H1 (cell line): ENCODE data around the gene EVI2A. TPM values are rescaled to one million over a fixed set of nuclear protein-coding genes. Genes with fewer than 3 reads are reported as not detected.
A peak's percentile ranks its signal among the peaks of the same experiment; 100 is the strongest.

Experiments
- CTCF ChIA-PET: fragments of 300-600 bp; sonication (Branson Sonifier 250); formaldehyde crosslinking; loops from one replicate; lab custom pipeline; 2021; ENCODE audit not compliant: partially characterized antibody; lab: Charles Lee
- POLR2A ChIA-PET: fragments of 300-600 bp; sonication (Branson Sonifier 250); formaldehyde crosslinking; loops from one replicate; lab custom pipeline; 2021; ENCODE audit warnings: inconsistent platforms; ENCODE audit not compliant: partially characterized antibody; lab: Charles Lee
- DNase-seq, 2 experiments: peaks; one replicate each; pipeline versions ENCODE4 v3.0.0 to v3.0.0-alpha.2; 2010 to 2022; ENCODE audit warnings: low spot score in 2 of 2, low read depth in 1 of 2, mixed read lengths in 1 of 2
- FAIRE-seq: peaks from 2 replicates; lab custom pipeline; 2011; peaks lifted over from hg19 to GRCh38; lab: Jason Lieb, UNC
- H2AFZ ChIP-seq: 2 replicates; pipeline ENCODE4 v1.8.1; 2012; ENCODE audit warnings: low read length, inconsistent platforms
- H2AK5ac ChIP-seq: 2 replicates; pipeline ENCODE4 v1.6.1; 2013; ENCODE audit warnings: low read depth, low read length
- H2BK120ac ChIP-seq: replicated peaks from 2 replicates; pipeline ENCODE3; 2013; ENCODE audit warnings: low read depth, low read length, inconsistent platforms
- H2BK12ac ChIP-seq: 2 replicates; pipeline ENCODE4 v1.6.1; 2013; ENCODE audit warnings: low read depth, low read length
- H2BK15ac ChIP-seq: 2 replicates; pipeline ENCODE4 v1.6.1; 2013; ENCODE audit warnings: low read length
- H2BK20ac ChIP-seq: 2 replicates; pipeline ENCODE4 v1.6.1; 2013; ENCODE audit warnings: low read length
- H2BK5ac ChIP-seq: 2 replicates; pipeline ENCODE4 v1.6.1; 2013; ENCODE audit warnings: low read depth, low read length
- H3K14ac ChIP-seq: 2 replicates; pipeline ENCODE4 v1.6.1; 2013; ENCODE audit warnings: inconsistent platforms; ENCODE audit not compliant: insufficient read length
- H3K18ac ChIP-seq: 2 replicates; pipeline ENCODE4 v1.6.1; 2013; ENCODE audit warnings: low read length; ENCODE audit errors: extremely low read depth
- H3K23ac ChIP-seq: 2 replicates; pipeline ENCODE4 v1.6.1; 2013; ENCODE audit warnings: inconsistent platforms; ENCODE audit not compliant: insufficient read length
- H3K23me2 ChIP-seq: 2 replicates; pipeline ENCODE4 v1.6.1; 2013; ENCODE audit warnings: low read depth, low read length
- H3K27ac ChIP-seq: 2 replicates; pipeline ENCODE4 v1.6.1; 2011; ENCODE audit warnings: low read depth, low read length, inconsistent platforms
- H3K27me3 ChIP-seq, 4 experiments: replicated peaks in 1 of 4; 1 replicate in 1 of 4; 2 replicates in 3 of 4; pipeline versions ENCODE4 v1.6.1 to v1.8.1; 2011 to 2013; ENCODE audit warnings: low read length in 3 of 4, mild to moderate bottlenecking in 3 of 4, inconsistent platforms in 2 of 4, mixed read lengths in 2 of 4, moderate library complexity in 1 of 4; ENCODE audit not compliant: control insufficient read depth in 3 of 4, insufficient read depth in 3 of 4; ENCODE audit errors: extremely low read depth in 1 of 4
- H3K36me3 ChIP-seq, 4 experiments: 2 replicates each; pipeline versions ENCODE4 v1.6.1 to v1.8.1; 2011 to 2013; ENCODE audit warnings: mild to moderate bottlenecking in 4 of 4, low read length in 3 of 4, moderate library complexity in 2 of 4, control low read depth in 1 of 4, inconsistent platforms in 1 of 4; ENCODE audit not compliant: insufficient read depth in 4 of 4, control insufficient read depth in 2 of 4
- H3K4ac ChIP-seq: replicated peaks from 2 replicates; pipeline ENCODE3; 2013; ENCODE audit warnings: low read length, low read depth, mixed read lengths, inconsistent platforms; ENCODE audit not compliant: insufficient read length
- H3K4me1 ChIP-seq, 4 experiments: replicated peaks in 1 of 4; 1 replicate in 1 of 4; 2 replicates in 3 of 4; pipeline versions ENCODE4 v1.6.1 to v1.8.1; 2011 to 2013; ENCODE audit warnings: low read length in 3 of 4, inconsistent platforms in 2 of 4, mixed read lengths in 1 of 4; ENCODE audit not compliant: insufficient read depth in 4 of 4, control insufficient read depth in 3 of 4
- H3K4me2 ChIP-seq, 2 experiments: 2 replicates each; pipeline versions ENCODE4 v1.6.1 to v1.8.1; 2011 to 2013; ENCODE audit warnings: low read depth in 2 of 2, low read length in 2 of 2, control low read depth in 1 of 2, inconsistent platforms in 1 of 2, mild to moderate bottlenecking in 1 of 2; ENCODE audit not compliant: insufficient read depth in 1 of 2
- H3K4me3 ChIP-seq, 4 experiments: fragments of 200-600, 300-600 bp in 1 of 4; sonication (generic), shearing (Covaris generic), sonication (Bioruptor Twin) in 1 of 4; 2 replicates each; pipeline versions ENCODE4 v1.5.1 to v1.8.1; 2011 to 2016; ENCODE audit warnings: low read length in 4 of 4, low read depth in 3 of 4, control low read depth in 2 of 4, inconsistent platforms in 2 of 4, mild to moderate bottlenecking in 2 of 4, mixed read lengths in 1 of 4, moderate library complexity in 1 of 4; ENCODE audit not compliant: insufficient read depth in 2 of 4; ENCODE audit errors: extremely low read depth in 1 of 4
- H3K56ac ChIP-seq: replicated peaks from 2 replicates; pipeline ENCODE3; 2013; ENCODE audit warnings: low read depth, mild to moderate bottlenecking, mixed read lengths, low read length, inconsistent platforms; ENCODE audit not compliant: insufficient read length
- H3K79me1 ChIP-seq: 2 replicates; pipeline ENCODE4 v1.6.1; 2013; ENCODE audit warnings: low read depth, low read length, control low read depth
- H3K79me2 ChIP-seq, 2 experiments: 2 replicates each; pipeline versions ENCODE4 v1.6.1 to v1.8.1; 2012 to 2013; ENCODE audit warnings: low read length in 2 of 2, mild to moderate bottlenecking in 2 of 2, inconsistent platforms in 1 of 2; ENCODE audit not compliant: insufficient read depth in 2 of 2, control insufficient read depth in 1 of 2
- H3K9ac ChIP-seq, 4 experiments: replicated peaks in 1 of 4; 1 replicate in 1 of 4; 2 replicates in 3 of 4; pipeline versions ENCODE4 v1.6.1 to v1.8.1; 2011 to 2013; ENCODE audit warnings: low read depth in 3 of 4, low read length in 3 of 4, control low read depth in 2 of 4, mild to moderate bottlenecking in 2 of 4, moderate library complexity in 2 of 4, inconsistent platforms in 1 of 4; ENCODE audit errors: extremely low read depth in 1 of 4
- H3K9me3 ChIP-seq, 2 experiments: 2 replicates each; pipeline versions ENCODE4 v1.6.1 to v1.8.1; 2012 to 2013; ENCODE audit warnings: mild to moderate bottlenecking in 2 of 2, moderate library complexity in 2 of 2, control low read depth in 1 of 2, inconsistent platforms in 1 of 2, low read depth in 1 of 2, low read length in 1 of 2, mixed read lengths in 1 of 2; ENCODE audit not compliant: insufficient read depth in 2 of 2
- H4K20me1 ChIP-seq, 2 experiments: replicated peaks in 1 of 2; 2 replicates each; pipeline versions ENCODE3 to v1.8.1; 2011 to 2013; ENCODE audit warnings: inconsistent platforms in 2 of 2, low read length in 2 of 2, mild to moderate bottlenecking in 1 of 2; ENCODE audit not compliant: insufficient read depth in 2 of 2, control insufficient read depth in 1 of 2
- H4K5ac ChIP-seq: 2 replicates; pipeline ENCODE4 v1.6.1; 2013; ENCODE audit warnings: low read length, low read depth, mixed read lengths, inconsistent platforms; ENCODE audit not compliant: insufficient read length
- H4K8ac ChIP-seq: 2 replicates; pipeline ENCODE4 v1.8.0; 2013; ENCODE audit warnings: mild to moderate bottlenecking, moderate library complexity, low read length, inconsistent platforms; ENCODE audit not compliant: insufficient read depth; ENCODE audit errors: extremely low read depth
- H4K91ac ChIP-seq: replicated peaks from 2 replicates; pipeline ENCODE3; 2013; ENCODE audit warnings: low read length, mixed read lengths, inconsistent platforms; ENCODE audit not compliant: insufficient read length
- CREB1 ChIP-seq: IDR thresholded peaks from 2 replicates; pipeline ENCODE4 v1.6.1; 2012; ENCODE audit warnings: inconsistent platforms
- EGR1 ChIP-seq: IDR thresholded peaks from 2 replicates; pipeline ENCODE4 v1.6.1; 2011; ENCODE audit warnings: low read depth, low read length, borderline replicate concordance
- KDM1A ChIP-seq: fragments of 200-600, 300-600 bp; sonication (generic); IDR thresholded peaks from 2 replicates; pipeline ENCODE4 v1.7.1; 2016; ENCODE audit warnings: mild to moderate bottlenecking, low read length, borderline replicate concordance
- RBBP5 ChIP-seq: IDR thresholded peaks from 2 replicates; pipeline ENCODE4 v1.7.1; 2012; ENCODE audit warnings: low read depth, mild to moderate bottlenecking, inconsistent platforms, low read length, moderate library complexity, borderline replicate concordance
- RFX5 ChIP-seq: IDR thresholded peaks from 2 replicates; pipeline ENCODE4 v1.6.1; 2011; ENCODE audit warnings: low read depth, low read length, improper control_type of control experiment, borderline replicate concordance
- SIN3A ChIP-seq, 2 experiments: IDR thresholded peaks in 1 of 2; conservative IDR thresholded peaks in 1 of 2; 2 replicates each; pipeline ENCODE4 v1.6.1; 2011 to 2012; ENCODE audit warnings: low read length in 2 of 2, improper control_type of control experiment in 1 of 2, low read depth in 1 of 2, mild to moderate bottlenecking in 1 of 2
- TEAD4 ChIP-seq: IDR thresholded peaks from 2 replicates; pipeline ENCODE4 v1.6.1; 2012; ENCODE audit warnings: low read depth, low read length, inconsistent platforms, mixed read lengths
- WGBS, 2 experiments: shearing (Covaris generic) in 1 of 2; methylation state at CpG; one replicate each; pipeline versions ENCODE4 v1.1.6 to v1.1.7; 2013 to 2015; ENCODE audit warnings: low lambda C conversion rate in 2 of 2, mixed read lengths in 2 of 2, inconsistent platforms in 1 of 2, low coverage in 1 of 2, missing lambda C conversion rate in 1 of 2; ENCODE audit not compliant: insufficient replicate concordance in 2 of 2, insufficient coverage in 1 of 2, insufficient read length in 1 of 2; ENCODE audit errors: extremely low coverage in 1 of 2, missing lambda C conversion rate in 1 of 2; 5-methylcytosine and 5-hydroxymethylcytosine counted together
- polyA plus RNA-seq, 7 experiments: library from polyadenylated mRNA; depleted of rRNA in 3 of 7; stranded (reverse) in 5 of 7; unstranded in 2 of 7; fragments of >200 nt in 5 of 7; fragments of 200-250 nt in 2 of 7; gene quantifications; 1 replicate in 5 of 7; 2 replicates in 1 of 7; 4 replicates in 1 of 7; pipeline versions ENCODE4 v1.2.1 to v1.2.3, GENCODE V29; 2011 to 2013; ENCODE audit warnings: missing spikeins in 2 of 7, mixed read lengths in 2 of 7
- total RNA-seq: library from RNA; stranded (reverse); fragmentation: NEBNext Ultra II Directional; extraction: Animal tissue kit (Norgen Biotek cat#: 25700); gene quantifications from 2 replicates; pipeline ENCODE4 v1.2.1, GENCODE V29; 2021

EVI2A gene
- total and polyA plus RNA-seq, 2 of the 8 experiments (the other 6 are each of a cell fraction or from before 2014, with no cell fraction given), result not detected

DNA sequence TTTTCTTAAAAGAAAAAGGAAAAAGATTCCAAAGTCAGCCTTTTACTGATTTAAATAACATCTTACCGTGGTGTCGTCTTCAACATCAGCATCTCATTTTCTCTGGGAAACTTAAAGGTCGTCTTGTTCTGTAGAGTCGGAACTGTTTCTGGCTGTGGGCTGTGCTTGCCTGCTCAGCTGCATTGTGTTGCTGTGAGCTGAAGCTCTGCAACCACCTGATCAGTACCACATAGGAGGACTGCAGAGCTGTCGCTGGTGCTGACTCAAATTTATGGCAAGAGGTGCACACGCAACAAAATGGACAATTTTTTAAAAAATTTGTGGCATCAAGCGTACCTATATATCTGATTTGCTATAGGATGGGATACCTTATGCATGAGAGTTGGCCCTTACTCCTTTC, 24.3 kb downstream of the EVI2A start, which contains the start of gene OMG:
Gene OMG (minus strand): TSS at position 150 of the 400 bp plus-strand sequence. CDS start 908 bp downstream, outside the sequence.
- peak within 1 kb of the TSS; percentile 72 for H3K4ac ChIP-seq
- no peak within 1 kb of the TSS for H4K8ac ChIP-seq
- no peak within 1 kb of the TSS for H3K56ac ChIP-seq
- H3K36me3 ChIP-seq, result no peaks in the 10 kb centered on the region
- H3K23me2 ChIP-seq, result no peaks in the 10 kb centered on the region
- no peak within 1 kb of the TSS for H2BK15ac ChIP-seq
- H3K23ac ChIP-seq, result no peak within 1 kb of the TSS
- CTCF ChIA-PET, result no interaction called here
- no peak within 1 kb of the TSS for H2BK12ac ChIP-seq
- no peak for DNase-seq
- H3K4me1 ChIP-seq, result peaks cover 0 to 3% (median 0%) of the 10 kb centered on the region in 4 experiments; a peak in 1 of 7 replicates
- no peaks in the 10 kb centered on the region for H3K79me2 ChIP-seq
- FAIRE-seq, result no peak
- no peak within 1 kb of the TSS for H3K9ac ChIP-seq
- no peaks in the 10 kb centered on the region for H4K20me1 ChIP-seq
- H3K79me1 ChIP-seq, result no peaks in the 10 kb centered on the region
- no peak within 1 kb of the TSS for H3K4me2 ChIP-seq
- no peak within 1 kb of the TSS for H2AFZ ChIP-seq
- H3K4me3 ChIP-seq, result no peak within 1 kb of the TSS
- no peak within 1 kb of the TSS for H2AK5ac ChIP-seq
- no peak within 1 kb of the TSS for H4K5ac ChIP-seq
- H3K9me3 ChIP-seq, result peaks cover 0 to 5% of the 10 kb centered on the region in 2 experiments; a peak in 1 of 4 replicates
- H3K27ac ChIP-seq, result no peak within 1 kb of the TSS
- no peak within 1 kb of the TSS for H3K18ac ChIP-seq
- H2BK5ac ChIP-seq, result no peak within 1 kb of the TSS
- 84% methylated on average over 7 of the region's 7 CpGs; no CpG with 5 or more reads in 1 of the 2 experiments for WGBS, 2 experiments
- POLR2A ChIA-PET, result no interaction called here
- H3K14ac ChIP-seq, result no peak within 1 kb of the TSS
- H4K91ac ChIP-seq, result no peak within 1 kb of the TSS
- no peak within 1 kb of the TSS for H2BK20ac ChIP-seq
- H2BK120ac ChIP-seq, result no peak within 1 kb of the TSS
- no peaks in the 10 kb centered on the region for H3K27me3 ChIP-seq
- TF ChIP-seq TEAD4 (no peak), RFX5 (no peak), RBBP5 (no peak), SIN3A (conservative IDR thresholded peaks at IDR 0.05 in 1 of 2, IDR thresholded peaks at IDR 0.05 in 1 of 2; ENCODE audit: low read depth in 1 of 2, low read length in 2 of 2) (no peak), EGR1 (no peak), CREB1 (no peak), KDM1A (no peak)
